Fibroblast of the aortic adventitia (primary cell): ENCODE measurements around the gene GPC5. TPM values are rescaled to one million over a fixed set of nuclear protein-coding genes. Genes with fewer than 3 reads are reported as not detected.

Experiments
- DNase-seq: peaks from one replicate; pipeline ENCODE4 v3.0.0-alpha.2; 2010; ENCODE audit warnings: low read depth
- H3K4me3 ChIP-seq: 2 replicates; pipeline ENCODE4 v1.5.1; 2011; ENCODE audit warnings: low read depth, mild to moderate bottlenecking, control low read depth, low read length, moderate library complexity
- CTCF ChIP-seq: IDR thresholded peaks from 2 replicates; pipeline ENCODE4 v1.5.1; 2011; ENCODE audit warnings: mild to moderate bottlenecking, low read length, control low read depth, inconsistent platforms; ENCODE audit not compliant: insufficient read depth
- total RNA-seq: library from RNA; depleted of rRNA; stranded (reverse); fragments of >200 nt; gene quantifications from 2 replicates; pipeline ENCODE4 v1.2.3, GENCODE V29; 2012; ENCODE audit warnings: low replicate concordance

GPC5 gene
- total RNA-seq, 1 donor: 0.18 TPM

GRCh38 chr13:91459485-91459884, 61.1 kb downstream of the GPC5 start:
- no peak overlapping the region for H3K4me3 ChIP-seq
- DNase-seq: no peak
- no peak for TF ChIP-seq CTCF

GRCh38 chr13:91464336-91464735, 65.9 kb downstream of the GPC5 start:
- no peak for DNase-seq
- no peak for TF ChIP-seq CTCF
- H3K4me3 ChIP-seq: no peak overlapping the region

- no peak overlapping the region for H3K4me3 ChIP-seq
- TF ChIP-seq CTCF: no peak
- no peak for DNase-seq
Observed at GRCh38 chr13:91467236-91467635, 68.8 kb downstream of the GPC5 start.

DNA sequence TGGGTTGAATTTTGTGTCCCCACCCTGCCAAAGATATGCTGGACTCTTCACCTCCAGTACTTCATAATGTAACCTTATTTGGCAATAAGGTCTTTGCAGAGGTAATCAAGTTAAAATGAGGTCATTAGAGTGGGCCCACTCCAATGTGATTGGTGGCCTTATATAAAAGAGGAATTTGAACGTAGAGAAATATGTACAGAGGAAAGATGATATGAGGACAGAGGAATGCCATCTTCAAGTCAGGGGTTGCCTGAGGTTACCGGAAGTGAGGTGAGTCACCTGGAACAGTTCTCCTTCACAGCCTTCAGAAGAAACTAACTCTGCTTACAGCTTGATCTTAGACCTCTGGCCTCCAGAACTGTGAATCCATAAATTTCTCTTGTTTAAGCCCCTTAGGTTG, 69.9 kb downstream of the GPC5 start:
- no peak overlapping the region for H3K4me3 ChIP-seq
- TF ChIP-seq CTCF: no peak
- DNase-seq: no peak

GRCh38 chr13:91470084-91470621, 71.7 kb downstream of the GPC5 start:
- TF ChIP-seq CTCF: no peak
- DNase-seq: no peak
- no peak overlapping the region for H3K4me3 ChIP-seq

DNA sequence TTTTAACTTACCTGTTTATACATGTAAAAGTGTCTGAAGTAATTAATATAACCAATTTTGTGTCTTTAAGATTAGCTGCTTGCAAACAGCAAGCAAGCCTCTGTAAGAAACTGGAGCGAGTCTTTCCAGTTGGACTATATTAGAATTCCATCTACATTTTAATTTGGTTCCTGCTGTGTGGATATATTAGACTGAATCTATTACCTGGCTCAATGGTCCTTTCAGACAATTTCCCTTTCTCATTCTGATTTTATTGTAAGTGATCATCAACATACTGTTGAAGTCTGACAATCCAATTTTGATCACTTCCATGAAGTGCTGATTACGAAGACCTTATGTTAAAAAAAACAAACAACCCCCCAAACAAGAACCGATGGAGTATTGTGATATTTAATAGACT, 72.3 kb downstream of the GPC5 start:
- no peak for DNase-seq
- TF ChIP-seq CTCF: no peak

GRCh38 chr13:91482427-91482826, 84.0 kb downstream of the GPC5 start:
- H3K4me3 ChIP-seq: no peak overlapping the region
- no peak for TF ChIP-seq CTCF
- no peak for DNase-seq

More for the DNA sequence above, 72.3 kb downstream of the GPC5 start:
- H3K4me3 ChIP-seq: no peak overlapping the region
